Stimulated activated CD4-positive, alpha-beta T cell treated with anti-CD3 and anti-CD28 coated beads, Interleukin-12 subunit alpha, Interleukin-12 subunit beta, amount 100 ng/mL, for 4 hours (primary cell): Measurements from ENCODE around the gene FRAS1.

ENCODE experiments used
- DNase-seq: peaks from one replicate; pipeline ENCODE4 v3.0.0-alpha.2; 2020

FRAS1 gene

GRCh38 chr4:78336093-78336943 is 279.2 kb downstream of the FRAS1 start:
- no peak for DNase-seq

GRCh38 chr4:78337244-78338020 is 280.3 kb downstream of the FRAS1 start:
- no peak for DNase-seq

GRCh38 chr4:78342125-78342524 is 285.0 kb downstream of the FRAS1 start:
- no peak for DNase-seq

GRCh38 chr4:78343682-78344081 is 286.6 kb downstream of the FRAS1 start:
- DNase-seq, result no peak

GRCh38 chr4:78345237-78345636 is 288.1 kb downstream of the FRAS1 start:
- no peak for DNase-seq

- no peak for DNase-seq
Measured at GRCh38 chr4:78346222-78346621, 289.1 kb downstream of the FRAS1 start.

- no peak for DNase-seq
Measured at GRCh38 chr4:78347527-78347926, 290.4 kb downstream of the FRAS1 start.

- DNase-seq, result no peak
Measured at GRCh38 chr4:78353921-78354320, 296.8 kb downstream of the FRAS1 start.

GRCh38 chr4:78354782-78355181 is 297.7 kb downstream of the FRAS1 start:
- no peak for DNase-seq

- no peak for DNase-seq
Measured at GRCh38 chr4:78355306-78355705, 298.2 kb downstream of the FRAS1 start.

- no peak for DNase-seq
Measured at GRCh38 chr4:78356251-78356786, 299.2 kb downstream of the FRAS1 start.

GRCh38 chr4:78357122-78357521 is 300.0 kb downstream of the FRAS1 start:
- no peak for DNase-seq

- no peak for DNase-seq
Measured at GRCh38 chr4:78360466-78360865, 303.3 kb downstream of the FRAS1 start.

- no peak for DNase-seq
Measured at GRCh38 chr4:78361621-78362120, 304.5 kb downstream of the FRAS1 start.

- DNase-seq, result no peak
Measured at GRCh38 chr4:78362310-78362709, 305.2 kb downstream of the FRAS1 start.

GRCh38 chr4:78363031-78363570 is 306.0 kb downstream of the FRAS1 start:
- no peak for DNase-seq

GRCh38 chr4:78369679-78370078 is 312.6 kb downstream of the FRAS1 start:
- DNase-seq, result no peak

- DNase-seq, result no peak
Measured at GRCh38 chr4:78370631-78371372, 313.7 kb downstream of the FRAS1 start.

GRCh38 chr4:78372355-78372988 is 315.3 kb downstream of the FRAS1 start:
- no peak for DNase-seq

- no peak for DNase-seq
Measured at GRCh38 chr4:78377555-78377954, 320.4 kb downstream of the FRAS1 start.

GRCh38 chr4:78379040-78379439 is 321.9 kb downstream of the FRAS1 start:
- DNase-seq, result no peak
